SK-N-DZ (cell line): Measurements from ENCODE around the gene GORAB.

Experiments used
- DNase-seq: peaks from one replicate; pipeline ENCODE4 v3.0.0-alpha.2; 2015; ENCODE audit warnings: low spot score

Gene GORAB

DNA sequence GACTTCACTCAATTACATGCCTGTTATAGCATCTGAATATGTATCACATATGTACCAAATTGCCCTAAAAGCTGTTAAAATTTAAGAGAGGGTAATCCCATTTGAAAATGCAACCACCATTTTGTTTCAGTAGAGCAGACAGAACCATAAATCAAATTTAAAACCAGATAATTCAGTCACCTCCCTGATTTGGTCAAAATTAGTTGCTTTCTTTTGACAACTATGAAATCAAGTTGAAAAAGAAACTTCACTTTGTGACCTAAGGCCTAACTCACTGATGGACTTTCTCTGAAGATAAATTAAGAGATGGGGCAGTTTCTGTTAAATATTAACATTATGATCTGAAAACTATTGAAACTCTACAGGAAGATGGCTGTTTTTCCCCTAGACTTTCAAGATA is 6.7 kb downstream of the GORAB start:
- DNase-seq, result no peak

DNA sequence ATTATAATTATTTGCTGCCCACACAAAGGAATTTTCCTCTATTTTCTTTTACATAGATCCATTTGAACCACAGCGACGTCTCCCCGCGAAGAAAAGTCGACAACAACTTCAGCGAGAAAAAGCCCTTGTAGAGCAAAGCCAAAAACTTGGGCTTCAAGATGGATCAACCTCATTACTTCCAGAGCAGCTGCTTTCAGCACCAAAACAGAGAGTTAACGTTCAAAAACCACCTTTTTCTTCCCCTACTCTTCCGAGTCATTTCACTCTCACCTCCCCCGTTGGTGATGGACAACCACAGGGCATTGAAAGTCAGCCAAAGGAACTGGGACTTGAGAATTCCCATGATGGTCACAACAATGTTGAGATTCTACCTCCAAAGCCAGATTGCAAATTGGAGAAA is 7.2 kb downstream of the GORAB start:
- no peak for DNase-seq

DNA sequence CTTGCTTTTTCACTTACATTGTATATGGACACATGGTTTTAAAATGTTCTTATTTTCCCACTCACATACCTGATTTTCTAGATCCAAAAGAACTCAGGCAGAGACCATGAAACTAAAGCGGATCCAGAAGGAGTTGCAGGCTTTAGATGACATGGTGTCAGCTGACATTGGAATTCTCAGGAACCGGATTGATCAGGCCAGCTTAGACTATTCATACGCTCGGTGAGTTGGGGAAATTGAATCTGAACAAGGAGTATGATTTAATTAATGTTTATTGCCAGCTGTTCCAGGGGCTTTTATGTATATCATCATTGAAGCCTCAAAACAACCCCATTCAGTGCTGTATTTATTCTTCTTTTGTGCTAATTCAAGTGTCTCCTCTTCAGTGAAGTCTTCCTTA is 12.7 kb downstream of the GORAB start:
- no peak for DNase-seq

DNA sequence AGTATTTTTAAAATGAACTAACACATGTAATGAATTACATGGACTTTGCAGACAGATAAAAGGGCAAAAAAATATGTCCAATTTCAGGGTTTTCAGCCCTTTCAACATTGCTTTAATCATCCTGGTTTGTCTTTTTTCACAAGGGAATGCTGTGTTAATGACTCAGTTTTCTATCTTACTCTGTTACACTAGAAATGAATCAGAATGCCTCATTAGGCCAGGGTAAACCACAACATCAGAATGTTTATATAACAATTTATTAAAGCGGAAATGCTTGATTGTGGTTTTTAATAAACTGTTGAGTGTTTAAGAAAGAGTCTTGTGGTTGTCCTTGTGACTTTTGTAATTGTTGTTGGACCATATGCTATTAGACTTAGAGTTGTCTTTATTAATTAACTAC is 13.5 kb downstream of the GORAB start:
- no peak for DNase-seq

DNA sequence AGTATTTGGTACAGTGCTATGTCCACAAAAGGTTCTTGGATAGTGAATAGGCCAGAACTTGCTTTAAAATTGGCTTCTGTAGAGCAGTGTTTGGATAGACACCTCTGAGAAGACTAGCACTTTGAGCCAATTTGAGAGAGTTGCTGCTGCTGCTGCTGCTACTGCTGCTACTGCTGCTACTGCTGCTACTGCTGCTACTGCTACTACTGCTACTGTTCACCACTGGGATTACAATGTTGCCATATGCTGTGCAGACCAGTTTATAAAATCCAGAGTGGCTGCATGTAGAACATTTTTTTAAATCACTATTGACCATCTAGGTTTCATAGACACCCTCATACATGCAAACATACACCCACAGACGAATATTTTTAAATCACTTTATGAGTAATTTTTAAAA is 15.3 kb downstream of the GORAB start:
- DNase-seq, result no peak

DNA sequence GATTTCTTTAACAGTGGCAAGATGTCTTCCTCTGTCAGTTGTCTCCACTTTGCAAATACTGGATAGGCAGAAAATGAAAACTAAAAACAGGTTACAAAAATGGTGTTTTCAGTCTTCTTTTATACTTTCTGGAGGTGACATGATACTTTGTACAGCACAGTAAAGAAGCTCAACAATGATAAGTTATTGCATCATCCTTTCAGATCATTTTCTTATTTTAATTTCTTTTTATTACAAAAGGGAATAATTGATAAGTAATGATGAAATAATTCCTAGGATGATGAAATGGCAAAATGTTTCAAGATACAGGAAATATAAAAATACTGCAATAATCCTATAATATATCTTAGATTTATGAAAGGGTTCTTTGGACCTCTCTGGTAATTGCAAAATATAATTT is 16.5 kb downstream of the GORAB start:
- DNase-seq, result no peak

DNA sequence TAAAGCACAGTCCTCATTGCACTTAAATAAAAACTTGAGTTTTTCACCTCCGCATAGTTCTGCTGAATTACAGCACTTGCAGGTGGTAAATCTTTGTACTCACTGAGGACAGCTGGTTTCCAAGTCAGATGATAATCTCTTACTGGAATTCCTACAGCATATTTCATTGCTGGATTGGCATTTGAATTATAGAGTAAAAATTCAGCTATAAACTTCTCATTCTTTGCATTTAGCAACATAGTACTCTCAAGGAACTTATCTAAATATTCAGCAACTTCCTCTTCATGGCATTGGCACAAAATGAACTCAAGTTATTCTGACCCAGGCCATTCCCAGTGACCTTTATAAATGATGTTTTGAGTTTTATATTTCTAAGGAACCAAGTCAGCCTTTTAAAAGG is 23.4 kb downstream of the GORAB start:
- no peak for DNase-seq

DNA sequence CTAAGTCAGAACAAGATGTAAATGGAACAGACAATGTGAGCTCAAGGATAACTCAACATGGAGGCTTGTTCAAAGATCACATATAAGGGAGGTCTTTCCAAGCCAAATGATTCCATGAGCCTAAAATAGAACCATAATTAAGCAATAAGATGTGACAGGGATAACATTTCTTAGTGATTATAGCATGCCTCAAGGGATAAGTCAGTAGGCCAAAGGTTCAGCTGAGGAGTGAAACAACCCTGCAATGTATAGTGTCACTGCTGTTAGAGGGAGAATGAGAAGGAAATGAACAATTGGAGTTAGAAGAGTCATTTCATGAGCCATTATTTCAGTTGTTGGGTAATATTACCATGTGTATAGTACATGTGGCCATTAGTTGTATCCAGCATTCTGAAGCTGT is 25.0 kb downstream of the GORAB start:
- no peak for DNase-seq

DNA sequence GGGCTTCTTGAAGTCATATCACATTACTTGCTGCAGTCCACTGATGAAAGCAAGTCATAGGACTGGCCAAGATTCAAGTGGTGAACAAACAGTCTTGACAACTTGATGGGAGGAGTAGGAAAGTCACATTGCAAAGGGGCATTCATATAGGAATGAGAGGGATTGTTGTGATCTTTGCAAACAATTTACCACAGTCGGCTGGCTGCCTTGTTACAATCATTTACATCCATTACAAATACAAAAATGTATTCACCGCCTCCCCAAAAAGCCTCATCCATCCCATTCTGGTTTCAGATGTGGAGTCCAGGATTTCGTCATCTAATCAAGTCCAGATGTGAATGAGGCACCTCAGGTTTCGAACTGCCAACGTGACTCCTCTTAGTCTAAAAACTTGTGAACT is 26.8 kb downstream of the GORAB start:
- no peak for DNase-seq

DNA sequence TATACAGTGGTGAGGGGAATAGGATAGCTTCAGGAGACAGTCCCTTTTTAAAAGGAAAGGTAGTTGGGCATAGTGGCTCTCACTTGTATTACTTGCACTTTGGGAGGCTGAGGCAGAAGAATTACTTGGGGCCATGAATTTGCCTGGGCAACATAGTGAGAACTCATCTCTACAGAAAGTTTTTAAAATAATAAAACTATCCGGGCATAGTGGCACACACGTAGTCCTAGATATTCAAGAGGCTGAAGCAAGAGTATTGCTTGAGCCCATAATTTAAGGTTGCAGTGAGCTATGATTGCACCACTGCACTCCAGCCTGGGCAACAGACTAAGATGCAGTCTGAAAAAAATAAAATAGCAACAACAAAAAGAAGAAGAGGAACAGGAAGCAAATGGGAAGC is 27.2 kb downstream of the GORAB start:
- DNase-seq, result no peak

DNA sequence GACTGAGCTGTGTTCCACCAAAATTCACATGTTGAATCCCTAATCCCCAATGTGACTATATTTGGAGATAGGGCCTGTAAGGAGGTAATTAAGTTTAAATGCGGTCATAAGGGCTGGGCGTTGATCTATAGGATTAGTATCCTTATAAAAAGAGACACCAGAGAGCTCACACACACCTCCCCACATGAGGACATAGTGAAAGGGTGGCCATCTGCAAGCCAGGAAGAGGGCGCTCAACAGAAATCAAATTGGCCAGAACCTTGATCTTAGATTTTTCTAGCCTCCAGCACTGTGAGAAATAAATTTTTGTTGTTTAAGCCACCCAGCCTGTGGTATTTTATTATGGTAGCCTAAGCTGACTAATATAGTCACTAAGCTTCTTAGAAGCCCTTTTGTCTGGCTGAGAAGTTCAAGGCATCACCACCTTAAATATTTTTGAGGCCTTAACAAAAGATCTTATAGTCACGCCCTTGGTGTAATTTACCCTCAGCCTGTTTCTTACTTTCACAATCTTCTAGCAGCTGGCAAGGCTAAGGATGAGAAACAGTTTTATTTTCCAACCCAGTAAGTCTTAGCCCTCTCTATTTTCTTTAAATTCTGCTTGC is 28.8 kb downstream of the GORAB start:
- DNase-seq, result no peak

DNA sequence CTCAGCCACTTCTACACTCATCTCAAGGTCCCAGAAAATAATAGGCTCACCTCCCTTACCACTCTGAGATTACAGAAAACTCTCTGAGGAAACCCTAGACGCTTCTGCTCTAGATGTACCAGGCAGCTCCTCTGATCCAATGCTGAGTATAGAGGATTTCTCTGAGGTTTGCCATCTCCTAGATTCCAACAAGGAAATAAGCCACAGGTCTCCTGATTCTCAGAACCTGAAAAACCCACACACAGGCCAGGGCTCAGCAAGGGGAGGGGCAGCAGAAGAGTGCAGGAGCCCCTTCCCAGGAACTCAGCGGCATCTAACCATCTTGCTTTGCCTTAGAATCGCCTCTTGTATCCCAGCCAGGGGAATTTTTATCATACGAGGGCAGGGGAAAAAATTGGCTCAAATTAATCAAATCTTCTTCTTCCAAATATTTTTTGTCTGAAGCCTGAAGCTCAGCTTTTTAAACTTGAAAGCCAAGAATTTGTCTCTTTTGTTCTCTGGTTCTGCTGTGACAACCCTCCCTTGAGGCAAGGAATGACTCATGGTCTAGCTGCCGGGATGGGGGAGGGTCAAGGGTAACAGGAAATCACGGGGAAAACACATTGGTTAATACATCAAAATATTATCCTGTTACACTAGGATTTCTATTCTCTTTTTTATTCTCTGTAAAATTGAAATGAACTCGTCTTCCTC is 30.8 kb downstream of the GORAB start:
- DNase-seq, result no peak

DNA sequence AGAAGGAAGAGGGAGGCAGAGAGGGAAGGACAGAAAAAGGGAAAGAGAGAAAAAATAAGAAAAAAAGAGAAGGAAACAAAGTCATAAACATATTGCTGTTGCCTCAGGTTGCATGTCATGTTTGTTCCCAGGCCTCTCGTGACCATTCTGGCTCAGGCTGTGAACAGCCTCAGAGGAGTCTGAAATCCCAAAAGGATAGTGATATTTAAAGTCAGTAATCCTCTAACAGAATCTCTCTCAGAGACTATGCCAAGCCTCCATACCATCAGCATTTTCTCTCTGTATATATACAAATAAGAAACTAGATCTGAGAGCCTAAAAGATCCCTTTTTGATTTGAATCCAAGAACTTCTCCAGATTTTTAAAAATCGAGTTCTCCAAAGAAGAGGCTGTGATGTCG is 35.2 kb downstream of the GORAB start:
- no peak for DNase-seq

DNA sequence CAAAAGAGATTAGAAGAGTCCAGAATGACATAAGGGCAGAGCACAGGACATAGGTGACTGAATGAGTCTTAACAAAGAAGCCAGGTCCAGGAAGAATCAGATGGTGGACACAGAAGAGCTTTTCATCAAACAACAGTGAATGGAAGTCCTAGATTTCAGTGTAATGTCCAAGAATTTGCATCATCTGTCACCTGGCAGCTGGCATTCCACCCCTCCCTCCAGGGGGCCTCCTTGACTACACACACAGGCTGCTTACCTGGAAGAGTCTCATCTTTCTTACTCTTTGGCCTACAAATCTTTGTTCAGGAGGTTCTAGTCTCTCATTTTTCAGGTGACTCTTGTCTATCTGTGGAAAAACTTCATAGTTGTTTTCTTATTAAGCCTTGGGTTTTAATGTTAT is 36.2 kb downstream of the GORAB start:
- DNase-seq, result no peak

DNA sequence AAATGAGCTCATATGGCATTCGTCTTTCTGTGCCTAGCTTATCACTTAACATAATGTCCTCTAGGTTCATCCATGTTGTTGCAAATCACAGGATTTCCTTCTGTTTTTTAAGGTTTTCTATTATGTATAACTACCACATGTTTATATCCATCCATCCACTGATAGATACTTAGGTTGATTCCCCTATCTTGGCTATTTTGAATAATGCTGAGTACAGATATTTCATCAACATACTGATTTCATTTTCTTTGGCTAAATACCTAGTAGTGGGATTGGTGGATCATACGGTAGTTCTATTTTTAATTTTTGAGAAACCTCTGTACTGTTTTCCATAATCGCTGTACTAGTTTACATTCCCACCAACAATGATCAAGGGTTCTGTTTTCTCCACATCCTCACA is 45.0 kb downstream of the GORAB start:
- DNase-seq, result no peak

DNA sequence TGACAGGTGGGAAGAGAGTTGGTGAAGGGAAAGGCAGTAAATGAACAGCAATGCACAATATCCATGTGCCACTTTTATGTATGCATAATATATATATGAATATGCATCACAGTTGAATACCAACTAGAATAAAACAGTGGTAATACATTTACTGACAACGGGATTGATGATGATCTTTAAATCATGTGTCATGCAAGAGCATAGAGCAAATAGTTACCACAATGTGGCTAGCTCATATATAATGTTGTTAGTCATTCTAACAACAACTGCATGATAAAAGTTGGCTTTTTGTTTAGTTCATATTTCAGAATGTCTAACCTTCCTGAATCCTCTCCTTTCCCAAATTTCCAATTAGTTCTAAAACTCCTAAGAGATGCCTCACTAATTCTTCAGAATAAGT is 46.4 kb downstream of the GORAB start:
- DNase-seq, result no peak

DNA sequence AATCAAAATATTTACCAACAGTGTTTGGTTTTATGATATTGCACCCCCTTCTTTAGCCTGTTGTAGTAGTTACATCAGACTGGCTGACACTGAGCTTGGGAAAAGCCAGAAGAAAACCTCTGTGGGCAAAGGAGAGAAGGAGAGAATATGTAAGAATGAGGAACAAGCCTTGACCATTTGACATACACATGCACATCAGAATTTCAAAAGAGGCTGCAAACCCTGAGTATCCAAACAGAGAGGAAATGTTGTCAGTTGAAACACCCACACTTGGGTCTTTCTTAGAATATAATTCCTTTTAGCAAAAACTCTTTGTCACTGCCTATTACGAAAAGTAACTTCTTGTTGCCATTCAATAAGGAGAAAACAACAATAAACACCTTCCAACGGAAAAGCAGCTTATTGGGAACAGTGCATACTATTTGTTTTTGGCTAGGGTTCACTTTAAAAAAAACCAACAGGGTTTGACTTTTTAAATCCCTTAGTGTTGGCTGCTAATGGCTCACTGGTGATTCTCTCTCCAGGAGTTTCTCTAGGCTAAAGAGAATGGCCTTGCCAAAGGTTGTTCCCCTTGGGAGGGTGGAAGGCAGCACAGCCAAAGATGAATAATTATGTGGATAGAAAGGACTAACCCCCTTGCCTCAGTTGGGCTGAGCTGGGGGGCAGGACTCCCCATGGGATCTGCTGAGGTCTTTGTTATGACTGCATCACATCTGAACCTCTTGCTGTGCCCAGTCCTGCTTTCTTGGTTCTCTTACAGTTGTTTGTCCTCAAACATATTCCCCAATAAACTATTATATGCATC is 48.9 kb downstream of the GORAB start:
- no peak for DNase-seq

DNA sequence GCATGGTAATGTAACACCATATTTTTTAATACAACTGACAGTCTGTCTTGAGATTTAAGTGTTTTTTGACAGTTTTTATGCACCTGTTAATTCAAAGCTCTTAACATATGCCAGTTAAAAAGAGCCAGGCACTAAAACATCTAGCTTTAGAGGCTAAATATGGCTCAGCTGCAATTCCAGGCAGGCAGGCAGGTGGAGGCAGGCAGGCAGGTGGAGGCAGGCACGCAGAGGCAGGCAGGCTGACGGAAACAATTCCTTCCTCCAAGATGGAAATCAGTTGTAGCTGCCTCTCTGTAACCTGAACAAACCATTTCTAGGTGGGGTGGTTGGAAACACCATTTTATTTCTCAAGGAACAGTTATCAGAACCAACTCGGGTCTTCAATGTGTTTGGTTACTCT is 51.2 kb downstream of the GORAB start:
- DNase-seq, result no peak

DNA sequence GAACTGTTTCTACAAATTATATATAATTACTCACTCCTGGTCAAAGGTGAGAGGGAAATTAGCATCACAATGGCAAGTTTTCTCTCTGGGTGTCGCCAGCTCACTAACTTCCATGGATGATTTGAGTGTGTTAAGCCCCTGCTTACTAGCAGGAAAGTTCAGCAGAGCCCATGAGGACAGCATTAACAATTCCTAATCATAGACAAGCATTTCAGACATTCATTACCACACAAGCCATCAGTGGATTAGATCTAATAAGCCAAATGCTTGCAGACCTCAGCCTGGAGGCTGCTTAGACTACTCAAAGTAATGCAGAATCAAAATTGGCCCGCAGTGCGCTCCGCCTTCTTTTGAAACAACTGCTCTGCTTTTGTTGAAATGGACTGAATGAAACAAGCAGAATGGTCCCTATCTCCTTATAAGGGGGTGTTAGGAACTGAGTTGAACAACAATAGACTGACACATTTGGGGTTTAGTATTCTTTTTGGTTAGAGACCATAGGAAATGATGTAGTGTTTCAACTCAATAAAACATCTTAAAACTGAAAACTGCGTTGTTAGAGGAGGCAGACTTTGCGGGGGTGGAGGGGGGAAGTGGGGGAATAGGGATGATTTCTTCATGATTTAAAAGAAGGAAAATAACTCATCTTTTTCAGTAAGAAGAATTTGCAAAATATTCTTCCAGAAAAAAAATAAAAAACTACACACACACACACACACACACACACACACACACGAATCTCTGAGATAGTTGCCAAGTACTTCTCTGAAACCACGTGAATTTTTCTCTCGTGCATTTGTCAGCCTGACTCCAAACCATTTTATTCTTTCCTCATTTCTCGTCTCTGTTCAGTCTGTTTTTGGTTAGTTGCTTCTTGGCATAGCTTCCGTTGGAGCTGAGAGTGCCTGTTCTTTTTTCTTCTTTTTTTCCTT is 54.6 kb downstream of the GORAB start:
- no peak for DNase-seq

DNA sequence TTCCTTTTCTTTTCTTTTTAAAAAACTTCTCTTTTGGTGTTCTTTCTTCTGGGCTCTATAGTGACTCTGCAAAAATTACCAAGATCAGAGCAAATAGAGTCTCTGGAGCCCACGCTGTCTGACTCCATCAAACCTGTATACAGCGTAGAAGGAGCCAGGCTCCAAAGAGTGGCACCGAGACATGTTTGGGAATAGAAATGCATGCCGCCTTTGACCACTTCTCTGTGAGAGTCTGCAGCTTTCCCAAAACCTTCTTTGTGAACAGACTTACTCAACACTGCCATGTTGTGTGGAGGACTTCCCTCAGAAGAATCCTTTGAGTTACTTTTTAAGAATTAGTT is 55.3 kb downstream of the GORAB start:
- DNase-seq, result no peak

DNA sequence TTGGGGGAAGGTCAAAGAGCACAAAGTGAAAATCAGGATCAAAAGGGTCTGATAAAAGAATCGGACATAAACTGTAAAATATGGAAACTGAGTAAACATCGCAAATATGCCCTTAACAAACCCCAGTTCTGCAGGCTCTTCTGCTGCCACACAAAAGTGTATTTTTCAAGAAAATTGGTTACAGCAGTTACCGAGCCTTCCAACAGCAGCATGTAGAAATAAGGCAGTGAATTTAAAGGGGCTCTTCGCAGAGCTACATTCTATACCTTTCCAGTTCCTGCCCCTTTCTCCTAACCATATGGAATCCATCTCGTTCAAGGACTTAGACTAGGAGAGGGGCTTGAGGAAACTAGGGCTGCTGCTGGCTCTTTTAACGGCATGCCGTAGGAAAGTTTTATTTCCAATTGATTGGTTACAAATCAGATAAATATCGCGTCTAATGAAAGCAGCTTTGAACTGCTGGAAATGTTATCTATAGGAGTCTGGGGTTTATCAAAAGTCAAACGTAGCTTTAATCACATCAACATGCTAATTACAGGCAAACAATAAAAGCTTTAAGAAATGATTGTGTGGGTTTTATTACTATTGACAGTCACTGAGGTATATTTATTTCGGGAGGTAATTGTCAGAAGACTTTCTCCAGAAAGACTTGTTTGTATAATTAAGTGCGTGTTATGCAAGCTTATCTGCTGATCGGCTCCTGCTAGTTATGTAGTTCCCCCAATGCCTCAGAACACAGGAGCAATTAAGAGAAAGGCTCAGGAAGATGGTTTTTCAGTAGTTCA is 59.1 kb downstream of the GORAB start:
- peak; percentile 49 for DNase-seq
